CD4-positive, alpha-beta T cell (primary cell): ENCODE data around the gene ANKH. TPM values are rescaled to one million over a fixed set of nuclear protein-coding genes. Genes with fewer than 3 reads are reported as not detected.

ENCODE experiments used
- ATAC-seq: fragments of 200-7000 bp; cut with Tn5 transposase; one replicate; pipeline ENCODE4 v1.10.0; 2022; ENCODE audit warnings: mild to moderate bottlenecking; ENCODE audit not compliant: poor library complexity
- CTCF ChIA-PET: fragments of 350-600 bp; sonication (Branson Sonifier 250); formaldehyde crosslinking; loops from one replicate; lab custom pipeline; 2021; ENCODE audit warnings: antibody characterized with exemption, inconsistent platforms; lab: Charles Lee
- POLR2A ChIA-PET: fragments of 350-600 bp; sonication (Branson Sonifier 250); formaldehyde crosslinking; loops from one replicate; lab custom pipeline; 2021; ENCODE audit warnings: antibody characterized with exemption, inconsistent platforms; lab: Charles Lee
- DNase-seq, 14 experiments: peaks; one replicate each; pipeline ENCODE4 v3.0.0-alpha.2; 2013 to 2020; ENCODE audit warnings: mixed read lengths in 2 of 14
- H3K27ac ChIP-seq, 2 donors: one replicate each; pipeline versions ENCODE4 v1.5.1 to v1.7.0; 2013; ENCODE audit warnings: low read length in 2 of 2, low read depth in 1 of 2, mild to moderate bottlenecking in 1 of 2
- H3K27me3 ChIP-seq, 2 experiments: 1 replicate in 1 of 2; 2 replicates in 1 of 2; pipeline versions ENCODE4 v1.6.1 to v1.7.0; 2013; ENCODE audit warnings: low read length in 2 of 2, control low read depth in 1 of 2, mild to moderate bottlenecking in 1 of 2, moderate library complexity in 1 of 2; ENCODE audit not compliant: insufficient read depth in 2 of 2, control insufficient read depth in 1 of 2
- H3K36me3 ChIP-seq: one replicate; pipeline ENCODE4 v1.6.1; 2013; ENCODE audit warnings: low read length, control low read depth; ENCODE audit not compliant: insufficient read depth
- H3K4me1 ChIP-seq: one replicate; pipeline ENCODE4 v1.6.1; 2013; ENCODE audit warnings: low read length, control low read depth; ENCODE audit not compliant: insufficient read depth
- H3K4me3 ChIP-seq: one replicate; pipeline ENCODE4 v1.5.1; 2013; ENCODE audit warnings: mild to moderate bottlenecking, low read length, moderate library complexity
- H3K9me3 ChIP-seq, 2 experiments: 1 replicate in 1 of 2; 2 replicates in 1 of 2; pipeline versions ENCODE4 v1.6.1 to v1.7.0; 2013; ENCODE audit warnings: low read length in 2 of 2, mild to moderate bottlenecking in 2 of 2, control low read depth in 1 of 2, moderate library complexity in 1 of 2; ENCODE audit not compliant: control insufficient read depth in 1 of 2, insufficient read depth in 1 of 2
- H3K27ac Mint-ChIP-seq: one replicate; pipeline ENCODE4 v1.8.0; 2020; ENCODE audit warnings: mixed read lengths
- H3K27me3 Mint-ChIP-seq: one replicate; pipeline ENCODE4 v1.8.0; 2021; ENCODE audit warnings: mixed read lengths
- H3K36me3 Mint-ChIP-seq: one replicate; pipeline ENCODE4 v1.8.0; 2021; ENCODE audit warnings: low read depth, mixed read lengths
- H3K4me1 Mint-ChIP-seq: one replicate; pipeline ENCODE4 v1.8.0; 2021; ENCODE audit warnings: low read depth, mixed read lengths
- H3K4me3 Mint-ChIP-seq: one replicate; pipeline ENCODE4 v1.8.0; 2020; ENCODE audit warnings: mild to moderate bottlenecking, mixed read lengths
- H3K9me3 Mint-ChIP-seq: one replicate; pipeline ENCODE4 v1.8.0; 2020; ENCODE audit warnings: mixed read lengths
- CTCF ChIP-seq: fragments of 200-600 bp; IDR thresholded peaks from one replicate; pipeline ENCODE4 v1.8.0; 2022; ENCODE audit warnings: antibody characterized with exemption, mild to moderate bottlenecking
- intact Hi-C, 2 experiments: fragments of 100-400 bp; cut with DNase I in 1 of 2; cut with micrococcal nuclease in 1 of 2; formaldehyde crosslinking; loops; one replicate each; pipeline versions ENCODE4 v1.15.1 to v1.9.0; 2023 to 2025; cut with DNase I, micrococcal nuclease
- total RNA-seq, 174 experiments: library from RNA in 2 of 174; stranded (reverse) in 2 of 174; gene quantifications; one replicate each; pipeline ENCODE4 v1.2.3 and lab custom pipeline; 2021 to 2026

Gene ANKH
- total RNA-seq, 2 experiments from 2014 or later: 69.5 to 72.3 TPM

- H3K9me3 Mint-ChIP-seq: no peaks in the 10 kb centered on the region
- intact Hi-C loops: no loop called here
- H3K36me3 Mint-ChIP-seq: no peaks in the 10 kb centered on the region
- H3K4me1 Mint-ChIP-seq: no peaks in the 10 kb centered on the region
- H3K27me3 Mint-ChIP-seq: no peaks in the 10 kb centered on the region
- H3K27me3 ChIP-seq: no peaks in the 10 kb centered on the region
- CTCF ChIA-PET: no interaction called here
- no peak overlapping the region for H3K27ac Mint-ChIP-seq
- ATAC-seq: no peak
- DNase-seq: no peak
- no peaks in the 10 kb centered on the region for H3K36me3 ChIP-seq
- H3K27ac ChIP-seq: no peak overlapping the region
- no peaks in the 10 kb centered on the region for H3K9me3 ChIP-seq
- no peak overlapping the region for H3K4me3 Mint-ChIP-seq
- no peak for TF ChIP-seq CTCF
- no peak overlapping the region for H3K4me3 ChIP-seq
- H3K4me1 ChIP-seq: no peaks in the 10 kb centered on the region
- POLR2A ChIA-PET: no interaction called here
Measured at GRCh38 chr5:14902826-14903560, 31.4 kb upstream of the ANKH start.

- no peak overlapping the region for H3K27ac ChIP-seq
- ChIA-PET CTCF (no interaction called here), POLR2A (no interaction called here)
- Mint-ChIP-seq H3K27me3 (no peaks in the 10 kb centered on the region), H3K27ac (no peak overlapping the region), H3K36me3 (no peaks in the 10 kb centered on the region), H3K4me3 (no peak overlapping the region), H3K9me3 (no peaks in the 10 kb centered on the region), H3K4me1 (no peaks in the 10 kb centered on the region)
- no peaks in the 10 kb centered on the region for H3K36me3 ChIP-seq
- no peaks in the 10 kb centered on the region for H3K9me3 ChIP-seq
- intact Hi-C loops: no loop called here
- ATAC-seq (no peak), DNase-seq (no peak)
- no peak for TF ChIP-seq CTCF
- no peaks in the 10 kb centered on the region for H3K27me3 ChIP-seq
- H3K4me1 ChIP-seq: no peaks in the 10 kb centered on the region
- no peak overlapping the region for H3K4me3 ChIP-seq
Measured at GRCh38 chr5:14901462-14902051, 30.0 kb upstream of the ANKH start.

GRCh38 chr5:14900693-14901461 is 29.3 kb upstream of the ANKH start:
- no peak for TF ChIP-seq CTCF
- DNase-seq: no peak
- no peak overlapping the region for H3K4me3 ChIP-seq
- ChIA-PET POLR2A (no interaction called here), CTCF (no interaction called here)
- H3K9me3 ChIP-seq: no peaks in the 10 kb centered on the region
- Mint-ChIP-seq H3K27me3 (no peaks in the 10 kb centered on the region), H3K4me1 (no peaks in the 10 kb centered on the region), H3K36me3 (no peaks in the 10 kb centered on the region), H3K9me3 (no peaks in the 10 kb centered on the region), H3K4me3 (no peak overlapping the region), H3K27ac (no peak overlapping the region)
- ATAC-seq: no peak
- H3K4me1 ChIP-seq: no peaks in the 10 kb centered on the region
- no peaks in the 10 kb centered on the region for H3K36me3 ChIP-seq
- H3K27ac ChIP-seq: no peak overlapping the region
- intact Hi-C loops: no loop called here
- H3K27me3 ChIP-seq: no peaks in the 10 kb centered on the region
